ENCODE measurements around the gene MYO1C.
"Not testable (repeated sequence)": the region's sequence is repeated elsewhere in the genome, so short reads cannot be mapped to it uniquely, and the experiment has no call there.

Gene MYO1C

GRCh38 chr17:1447052-1447451 is 45.4 kb downstream of the MYO1C start:
- no peak for TF ChIP-seq CTCF (IDR thresholded peaks at IDR 0.05; ENCODE audit: borderline replicate concordance, insufficient read depth, low read depth, low read length)
- H3K4me3 ChIP-seq (ENCODE audit: low read depth, low read length): no peak overlapping the region

DNA sequence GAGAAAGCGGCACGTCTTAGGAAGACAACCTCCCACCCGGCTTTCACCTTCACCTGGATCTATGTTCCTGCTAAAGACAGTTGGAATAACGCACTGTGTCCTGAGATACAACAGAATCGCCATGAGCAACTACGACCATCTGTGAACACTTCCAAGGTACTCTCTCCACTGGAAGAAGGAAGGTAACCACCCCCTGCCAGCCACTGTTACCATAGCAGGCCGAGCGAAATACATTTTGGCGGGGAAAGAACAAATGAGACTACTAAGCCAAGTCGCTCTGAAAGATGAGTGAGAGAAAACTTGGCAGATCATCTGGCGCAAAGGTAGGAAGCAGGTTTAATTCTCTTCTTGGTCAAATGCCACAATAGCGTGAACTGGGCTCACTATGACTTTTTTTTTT is 46.3 kb downstream of the MYO1C start:
- TF ChIP-seq CTCF (IDR thresholded peaks at IDR 0.05; ENCODE audit: borderline replicate concordance, insufficient read depth, low read depth, low read length): no peak
- H3K4me3 ChIP-seq (ENCODE audit: low read depth, low read length): no peak overlapping the region

- H3K4me3 ChIP-seq (ENCODE audit: low read depth, low read length): not testable (repeated sequence)
Measured at GRCh38 chr17:1445695-1446094, 46.8 kb downstream of the MYO1C start.

GRCh38 chr17:1442721-1443120 is 49.8 kb downstream of the MYO1C start:
- H3K4me3 ChIP-seq (ENCODE audit: low read depth, low read length): not testable (repeated sequence)

- no peak overlapping the region for H3K4me3 ChIP-seq (ENCODE audit: low read depth, low read length)
- TF ChIP-seq CTCF (IDR thresholded peaks at IDR 0.05; ENCODE audit: borderline replicate concordance, insufficient read depth, low read depth, low read length): no peak
Measured at GRCh38 chr17:1442187-1442586, 50.3 kb downstream of the MYO1C start.

DNA sequence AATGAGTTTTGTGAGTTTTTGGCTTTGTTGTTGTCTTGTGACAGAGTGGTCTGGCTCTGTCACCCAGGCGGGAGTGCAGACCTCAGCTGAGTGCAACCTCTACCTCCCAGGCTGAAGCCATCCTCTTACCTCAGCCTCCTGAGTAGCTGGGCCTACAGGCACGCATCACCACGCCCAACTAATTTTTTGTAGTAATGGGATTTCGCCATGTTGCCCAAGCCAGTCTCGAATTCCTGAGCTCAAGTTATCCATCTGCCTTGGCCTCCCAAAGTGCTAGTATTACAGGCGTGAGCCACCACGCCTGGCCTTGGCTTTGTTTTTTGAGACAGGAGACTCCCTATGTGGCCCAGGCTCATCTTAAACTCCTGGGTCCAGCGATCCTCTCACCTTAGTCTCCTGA is 51.6 kb downstream of the MYO1C start:
- no peak for TF ChIP-seq CTCF (IDR thresholded peaks at IDR 0.05; ENCODE audit: borderline replicate concordance, insufficient read depth, low read depth, low read length)
- no peak overlapping the region for H3K4me3 ChIP-seq (ENCODE audit: low read depth, low read length)

GRCh38 chr17:1438593-1439083 is 53.8 kb downstream of the MYO1C start:
- no peak for TF ChIP-seq CTCF (IDR thresholded peaks at IDR 0.05; ENCODE audit: borderline replicate concordance, insufficient read depth, low read depth, low read length)
- no peak overlapping the region for H3K4me3 ChIP-seq (ENCODE audit: low read depth, low read length)

GRCh38 chr17:1435326-1435725 is 57.2 kb downstream of the MYO1C start:
- no peak overlapping the region for H3K4me3 ChIP-seq (ENCODE audit: low read depth, low read length)
- TF ChIP-seq CTCF (IDR thresholded peaks at IDR 0.05; ENCODE audit: borderline replicate concordance, insufficient read depth, low read depth, low read length): no peak

All from GM12875 (cell line).